GM21390 (cell line): Measurements from ENCODE around the gene ATAT1.

Experiments used
- ATAC-seq: cut with Tn5 transposase; IDR thresholded peaks from one replicate; pipeline ENCODE4 v1.9.1; 2021; ENCODE audit not compliant: unreplicated experiment

The ATAT1 gene

DNA sequence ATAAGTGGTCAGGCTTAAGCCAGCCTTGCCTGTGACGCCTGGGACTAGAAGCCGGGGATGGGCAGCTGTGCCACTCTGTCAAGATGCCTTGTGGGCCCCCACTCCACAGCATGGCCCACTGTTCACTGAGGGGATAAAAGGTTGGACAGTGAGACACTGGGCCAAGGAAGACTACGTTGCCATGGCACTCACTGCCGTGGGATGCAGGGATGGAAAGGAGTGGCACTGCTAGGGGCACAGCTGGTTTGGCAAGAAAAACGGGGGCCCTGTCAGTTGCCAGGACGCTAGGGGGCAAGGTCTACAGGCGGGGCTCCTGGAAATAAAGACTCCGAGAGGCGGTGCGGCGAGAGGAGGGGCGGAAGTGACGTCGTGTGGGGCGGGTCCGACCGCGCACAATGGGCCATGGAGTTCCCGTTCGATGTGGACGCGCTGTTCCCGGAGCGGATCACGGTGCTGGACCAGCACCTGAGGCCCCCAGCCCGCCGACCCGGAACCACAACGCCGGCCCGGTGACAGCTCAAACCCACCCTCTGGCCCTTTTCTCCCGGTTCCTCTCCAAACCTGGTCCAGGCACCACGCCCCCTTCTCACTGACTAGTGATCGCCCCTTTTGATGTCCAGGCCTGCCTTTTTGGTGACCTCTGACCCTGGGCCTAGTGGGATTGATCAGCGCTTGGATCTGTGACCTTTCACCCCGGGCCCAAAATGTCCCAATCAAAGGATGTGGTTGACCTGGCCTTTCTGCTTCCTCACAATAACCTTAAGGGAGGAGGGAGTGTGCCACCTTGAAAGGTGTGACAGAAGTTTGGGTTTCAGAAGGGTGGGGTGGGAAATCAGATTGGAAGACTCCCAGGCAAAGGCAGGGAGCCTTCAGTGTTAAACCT, at the start of gene ATAT1:
TSS of gene ATAT1 (plus strand) at position 391 of the 883 bp plus-strand sequence.
- peak; percentile 86 for ATAC-seq

DNA sequence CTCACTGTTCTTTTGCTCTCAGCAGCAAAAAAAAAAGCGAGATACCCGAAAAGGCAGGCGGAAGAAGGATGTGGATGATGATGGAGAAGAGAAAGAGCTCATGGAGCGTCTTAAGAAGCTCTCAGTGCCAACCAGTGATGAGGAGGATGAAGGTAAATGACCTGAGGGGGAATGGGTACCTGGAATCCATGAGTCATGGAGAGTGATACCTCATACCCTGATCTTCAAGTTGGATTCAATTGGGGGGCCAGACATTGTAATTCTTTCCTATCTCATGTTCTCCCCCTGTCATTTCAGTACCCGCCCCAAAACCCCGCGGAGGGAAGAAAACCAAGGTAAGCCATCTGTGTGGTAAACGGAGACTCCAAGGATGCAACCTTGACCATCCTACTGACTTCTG, 48.6 kb upstream of the ATAT1 start:
- no peak for ATAC-seq

DNA sequence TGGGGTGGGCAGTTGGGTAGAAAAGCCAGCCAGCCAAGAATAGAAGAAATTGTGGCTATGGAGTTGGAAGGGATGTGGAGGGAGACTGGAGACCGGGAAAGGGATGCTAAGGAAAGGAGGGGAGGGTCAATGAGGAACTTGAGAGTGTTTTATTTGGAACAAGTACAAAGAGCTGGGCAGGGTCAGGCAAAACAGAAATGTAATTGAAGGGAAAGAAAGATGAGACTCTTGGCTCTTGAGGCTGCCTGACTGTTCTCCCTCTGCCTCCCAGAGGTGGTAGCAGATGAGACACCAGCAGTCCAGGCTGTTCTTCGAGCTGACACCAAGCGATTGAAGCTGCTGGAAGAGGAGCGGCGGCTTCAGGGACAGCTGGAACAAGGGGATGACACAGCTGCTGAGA, 42.8 kb upstream of the ATAT1 start:
- no peak for ATAC-seq

DNA sequence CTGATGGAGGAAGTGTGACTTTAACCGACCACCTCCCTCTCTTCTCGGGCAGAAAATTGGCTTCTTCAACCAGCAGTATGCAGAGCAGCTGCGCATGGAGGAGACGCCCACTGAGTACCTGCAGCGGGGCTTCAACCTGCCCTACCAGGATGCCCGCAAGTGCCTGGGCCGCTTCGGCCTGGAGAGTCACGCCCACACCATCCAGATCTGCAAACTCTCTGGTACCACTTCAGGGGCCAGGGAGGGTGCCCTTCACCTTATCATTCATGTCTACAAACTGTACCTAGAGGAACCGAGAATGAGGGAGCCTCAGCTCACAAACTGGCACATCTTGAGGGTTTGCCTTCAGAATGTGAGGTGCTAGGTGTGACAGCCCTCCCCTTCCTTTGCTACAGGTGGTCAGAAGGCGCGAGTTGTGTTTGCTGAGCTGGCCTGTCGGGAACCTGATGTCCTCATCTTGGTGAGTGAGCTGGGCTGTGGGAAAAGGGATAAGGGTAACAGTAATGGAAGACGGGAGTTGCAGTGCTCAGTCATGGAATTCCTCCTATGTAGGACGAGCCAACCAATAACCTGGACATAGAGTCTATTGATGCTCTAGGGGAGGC, 36.8 kb upstream of the ATAT1 start:
- ATAC-seq = no peak

DNA sequence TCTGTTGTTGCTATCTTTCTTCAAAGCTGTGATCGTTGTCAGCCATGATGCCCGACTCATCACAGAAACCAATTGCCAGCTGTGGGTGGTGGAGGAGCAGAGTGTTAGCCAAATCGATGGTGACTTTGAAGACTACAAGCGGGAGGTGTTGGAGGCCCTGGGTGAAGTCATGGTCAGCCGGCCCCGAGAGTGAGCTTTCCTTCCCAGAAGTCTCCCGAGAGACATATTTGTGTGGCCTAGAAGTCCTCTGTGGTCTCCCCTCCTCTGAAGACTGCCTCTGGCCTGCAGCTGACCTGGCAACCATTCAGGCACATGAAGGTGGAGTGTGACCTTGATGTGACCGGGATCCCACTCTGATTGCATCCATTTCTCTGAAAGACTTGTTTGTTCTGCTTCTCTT, 36.2 kb upstream of the ATAT1 start:
- ATAC-seq = no peak

DNA sequence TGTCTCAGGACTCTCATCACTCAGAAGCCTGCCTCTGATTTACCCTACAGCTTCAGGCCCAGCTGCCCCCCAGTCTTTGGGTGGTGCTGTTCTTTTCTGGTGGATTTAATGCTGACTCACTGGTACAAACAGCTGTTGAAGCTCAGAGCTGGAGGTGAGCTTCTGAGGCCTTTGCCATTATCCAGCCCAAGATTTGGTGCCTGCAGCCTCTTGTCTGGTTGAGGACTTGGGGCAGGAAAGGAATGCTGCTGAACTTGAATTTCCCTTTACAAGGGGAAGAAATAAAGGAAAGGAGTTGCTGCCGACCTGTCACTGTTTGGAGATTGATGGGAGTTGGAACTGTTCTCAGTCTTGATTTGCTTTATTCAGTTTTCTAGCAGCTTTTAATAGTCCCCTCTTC, 35.7 kb upstream of the ATAT1 start:
- ATAC-seq = no peak

DNA sequence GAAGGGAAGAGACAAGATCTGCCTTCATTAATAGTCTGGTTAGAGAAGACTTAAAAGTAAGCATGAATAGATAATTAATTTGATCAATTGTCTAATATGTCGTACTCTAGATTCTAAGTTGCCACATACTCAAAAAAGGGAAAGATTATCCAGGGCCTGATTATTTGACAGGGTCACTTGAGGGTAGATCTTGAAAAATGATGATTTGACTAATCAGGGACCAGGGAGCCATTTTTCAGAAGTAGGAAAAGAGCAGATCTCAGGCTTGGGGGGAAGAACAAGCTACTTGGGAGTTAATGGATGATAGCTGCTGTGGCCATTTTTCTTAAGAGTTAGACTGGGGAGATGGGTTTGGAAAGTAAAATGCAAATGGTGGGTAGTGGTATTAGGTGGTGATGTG, 34.4 kb upstream of the ATAT1 start:
- ATAC-seq = no peak

DNA sequence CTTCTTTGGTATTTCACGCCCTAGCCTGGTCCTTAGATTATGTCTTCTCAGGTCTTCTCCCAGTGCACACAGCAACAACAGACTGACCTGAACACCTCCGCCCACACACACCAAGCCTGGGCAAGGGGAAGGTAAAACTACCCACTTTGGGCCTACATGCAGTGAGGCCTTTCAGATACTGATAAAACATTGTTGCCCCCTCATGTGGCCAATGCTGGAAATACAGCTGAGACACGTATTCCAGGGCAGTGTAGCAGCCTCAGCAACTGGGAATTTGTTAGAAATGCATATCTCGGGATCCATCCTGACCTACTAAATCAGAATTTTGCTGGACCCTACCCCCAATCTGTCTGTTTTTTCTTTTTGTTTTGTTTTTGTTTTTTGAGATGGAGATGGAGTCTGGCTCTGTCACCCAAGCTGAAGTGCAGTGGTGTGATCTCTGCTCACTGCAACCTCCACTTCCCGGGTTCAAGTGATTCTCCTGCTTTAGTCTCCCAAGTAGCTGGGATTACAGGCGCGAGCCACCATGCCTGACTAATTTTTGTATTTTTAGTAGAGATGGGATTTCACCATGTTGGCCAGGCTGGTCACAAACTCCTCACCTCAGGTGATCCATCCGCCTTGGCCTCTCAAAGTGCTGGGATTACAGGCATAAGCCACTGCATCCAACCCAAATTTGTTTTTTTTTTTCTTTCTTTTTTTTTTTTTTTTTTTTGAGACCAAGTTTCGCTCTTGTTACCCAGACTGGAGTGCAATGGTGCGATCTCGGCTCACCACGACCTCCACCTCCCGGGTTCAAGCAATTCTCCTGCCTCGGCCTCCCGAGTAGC, 29.1 kb upstream of the ATAT1 start:
- peak; percentile 65 for ATAC-seq

DNA sequence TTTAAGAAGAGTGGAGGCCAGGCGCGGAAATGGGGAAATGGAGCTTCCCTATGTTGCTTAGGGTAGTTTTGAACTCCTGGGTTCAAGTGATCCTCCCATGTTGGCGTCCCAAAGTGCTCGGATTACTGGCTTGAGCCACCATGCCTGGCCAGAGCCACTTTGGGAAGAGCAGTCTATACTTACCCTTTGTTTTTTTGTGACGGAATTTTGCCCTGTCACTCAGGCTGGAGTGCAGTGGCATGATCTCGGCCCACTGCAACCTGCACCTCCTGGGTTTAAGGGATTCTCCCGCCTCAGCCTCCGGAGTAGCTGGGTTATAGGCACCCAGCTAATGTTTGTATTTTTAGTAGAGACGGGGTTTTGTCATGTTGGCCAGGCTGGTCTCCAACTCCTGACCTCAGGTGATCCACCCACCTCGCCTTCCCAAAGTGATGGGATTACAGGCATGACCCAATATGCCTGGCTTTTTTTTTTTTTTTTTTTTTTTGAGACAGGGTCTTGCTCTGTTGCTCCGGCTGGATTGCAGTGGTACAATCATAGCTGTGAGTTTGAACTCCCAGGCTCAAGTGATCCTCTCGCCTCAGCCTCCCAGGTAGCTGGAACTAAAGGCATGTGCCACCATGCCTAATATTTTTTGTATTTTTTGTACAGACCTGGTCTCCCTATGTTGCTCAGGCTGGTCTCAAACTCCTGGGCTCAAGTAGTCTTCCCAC, 27.6 kb upstream of the ATAT1 start:
- ATAC-seq = no peak

DNA sequence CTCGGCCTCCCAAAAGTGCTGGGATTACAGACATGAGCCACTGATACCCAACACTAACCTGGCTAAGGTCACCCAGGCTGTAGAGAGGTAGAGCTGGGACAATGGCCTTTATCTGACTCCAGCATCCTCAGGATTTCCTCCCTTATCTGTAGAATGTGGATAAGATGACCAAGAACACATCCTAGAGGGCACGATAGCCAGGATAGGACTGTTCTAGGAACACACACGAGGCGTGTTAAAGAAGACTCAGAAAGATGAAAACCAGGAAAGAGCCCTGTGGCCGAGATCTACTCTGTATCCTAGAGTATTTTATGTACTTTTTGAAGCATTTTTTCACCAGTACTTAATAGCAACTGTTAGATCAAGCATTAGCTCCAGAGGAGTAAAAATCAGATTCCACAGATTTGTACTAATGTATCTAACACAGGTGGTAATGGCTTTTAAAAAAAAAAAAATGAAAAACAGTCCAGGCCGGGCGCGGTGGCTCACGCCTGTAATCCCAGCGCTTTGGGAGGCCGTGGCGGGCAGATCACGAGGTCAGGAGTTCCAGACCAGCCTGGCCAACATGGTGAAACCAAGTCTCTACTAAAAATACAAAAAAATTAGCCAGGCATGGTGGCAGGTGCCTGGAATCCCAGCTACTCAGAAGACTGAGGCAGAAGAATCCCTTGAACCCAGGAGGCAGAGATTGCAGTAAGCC, 26.9 kb upstream of the ATAT1 start:
- ATAC-seq = no peak

DNA sequence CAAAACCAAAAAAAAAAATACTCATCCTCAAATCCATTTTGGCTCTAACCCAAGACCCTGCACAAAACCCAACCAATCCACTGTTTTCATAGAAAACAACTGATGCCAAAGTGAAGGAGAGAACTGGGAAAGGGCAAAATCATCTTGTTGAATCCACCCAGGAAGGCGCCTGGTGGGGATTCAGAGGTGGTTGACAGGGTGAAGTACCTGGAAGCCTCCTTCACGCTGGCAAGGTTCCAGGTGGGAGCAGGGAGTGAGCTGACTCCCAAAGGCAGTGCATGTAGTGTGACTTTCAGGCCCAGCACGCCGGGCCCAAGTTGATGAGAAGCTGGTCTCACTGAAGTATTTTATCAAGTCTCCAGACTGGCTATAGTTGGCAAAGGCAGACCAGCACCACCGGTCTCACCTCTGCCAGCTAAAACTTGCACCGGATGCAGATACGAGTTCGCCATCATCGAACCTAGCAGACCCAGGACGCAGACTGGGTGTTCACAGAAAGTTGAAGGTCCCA, 26.2 kb upstream of the ATAT1 start:
- ATAC-seq = no peak

DNA sequence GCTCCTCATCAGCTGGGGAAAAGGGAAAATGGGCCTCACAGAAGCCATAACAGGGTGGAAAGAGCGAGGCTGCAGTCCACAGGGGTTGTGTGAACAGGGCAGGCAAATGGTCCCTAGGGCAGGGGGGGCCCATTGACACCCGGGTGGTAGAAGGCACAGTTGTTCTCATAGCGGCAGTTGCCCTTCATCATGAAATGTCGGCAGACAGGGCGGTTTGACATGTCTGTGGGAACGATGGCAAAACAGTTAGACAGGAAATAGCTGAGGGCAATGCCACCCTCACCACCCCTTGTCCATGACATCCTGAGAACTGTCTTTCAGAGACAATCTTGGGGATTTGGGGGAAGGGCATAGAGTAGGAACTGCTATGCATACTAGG, 25.2 kb upstream of the ATAT1 start:
- no peak for ATAC-seq

DNA sequence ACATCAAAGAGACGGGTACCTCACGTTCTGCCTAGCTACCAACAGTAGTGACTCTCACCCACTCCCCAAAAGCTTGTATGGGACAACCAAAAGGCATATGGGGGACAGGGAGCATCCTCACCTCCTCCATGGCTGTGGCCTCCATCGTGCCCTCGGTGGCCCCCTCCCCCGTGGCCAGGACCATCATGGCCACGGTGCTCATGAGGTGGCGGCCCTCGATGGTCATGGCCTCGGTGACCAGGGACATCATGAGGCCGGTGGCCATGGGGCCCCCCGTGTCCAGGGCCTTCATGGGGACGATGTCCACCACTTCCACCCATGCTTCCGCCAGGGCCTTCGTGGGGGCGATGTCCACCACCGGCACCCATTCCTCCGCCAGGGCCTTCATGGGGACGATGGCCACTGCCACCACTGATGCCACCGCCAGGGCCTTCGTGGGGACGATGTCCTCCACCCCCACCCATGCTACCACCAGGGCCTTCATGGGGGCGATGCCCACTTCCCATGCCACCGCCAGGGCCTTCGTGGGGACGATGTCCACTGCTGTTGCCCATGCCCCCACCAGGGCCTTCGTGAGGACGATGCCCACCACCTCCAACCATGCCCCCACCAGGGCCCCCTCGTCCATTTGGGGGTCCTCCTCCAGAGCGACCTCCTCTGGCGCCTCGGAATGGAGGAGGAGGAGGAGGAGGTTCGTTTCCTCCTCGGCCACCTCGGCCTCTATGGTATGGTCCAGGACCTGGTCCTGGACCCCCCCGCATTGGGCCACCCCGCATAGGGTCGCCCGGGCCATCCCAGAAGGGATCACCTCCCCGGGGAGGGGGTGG, 24.6 kb upstream of the ATAT1 start:
- no peak for ATAC-seq

DNA sequence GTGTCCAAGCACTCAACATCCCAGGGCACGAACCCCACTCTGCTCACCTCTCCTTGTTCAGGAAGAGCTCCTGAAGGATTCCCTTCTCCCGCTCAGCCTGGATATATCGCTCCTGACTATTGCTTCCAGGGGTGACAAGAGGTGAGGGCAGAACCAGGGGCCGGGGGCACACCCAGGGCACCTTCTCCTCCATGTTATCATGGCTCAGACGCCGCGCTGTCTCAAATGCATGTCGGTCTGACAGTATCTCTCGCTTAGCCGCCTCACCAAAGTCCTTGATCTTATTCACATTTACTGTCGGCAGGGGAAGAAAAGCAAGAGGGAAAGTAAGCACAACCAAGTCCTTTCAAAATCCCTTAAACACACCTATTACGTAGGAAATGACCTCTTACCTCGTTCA, 22.7 kb upstream of the ATAT1 start:
- ATAC-seq = no peak

DNA sequence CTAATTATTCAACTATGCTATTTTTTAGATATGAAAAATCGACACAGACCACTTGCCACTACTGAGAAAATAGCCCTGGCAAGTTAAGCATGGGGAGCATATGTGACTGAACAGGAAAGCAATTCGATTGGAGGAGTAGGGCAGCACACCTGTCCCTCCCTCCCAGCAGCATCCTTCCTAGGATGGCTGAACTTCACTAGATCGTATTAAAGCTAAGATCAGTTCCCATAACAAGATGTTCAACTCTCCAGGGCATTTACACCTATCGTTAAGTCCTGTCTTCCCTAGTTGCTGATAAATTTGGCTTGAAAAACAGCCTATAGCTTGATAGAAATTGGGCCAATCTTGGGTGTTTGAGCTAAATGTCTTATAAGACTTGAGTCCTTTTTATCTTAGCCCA, 16.6 kb upstream of the ATAT1 start:
- no peak for ATAC-seq

DNA sequence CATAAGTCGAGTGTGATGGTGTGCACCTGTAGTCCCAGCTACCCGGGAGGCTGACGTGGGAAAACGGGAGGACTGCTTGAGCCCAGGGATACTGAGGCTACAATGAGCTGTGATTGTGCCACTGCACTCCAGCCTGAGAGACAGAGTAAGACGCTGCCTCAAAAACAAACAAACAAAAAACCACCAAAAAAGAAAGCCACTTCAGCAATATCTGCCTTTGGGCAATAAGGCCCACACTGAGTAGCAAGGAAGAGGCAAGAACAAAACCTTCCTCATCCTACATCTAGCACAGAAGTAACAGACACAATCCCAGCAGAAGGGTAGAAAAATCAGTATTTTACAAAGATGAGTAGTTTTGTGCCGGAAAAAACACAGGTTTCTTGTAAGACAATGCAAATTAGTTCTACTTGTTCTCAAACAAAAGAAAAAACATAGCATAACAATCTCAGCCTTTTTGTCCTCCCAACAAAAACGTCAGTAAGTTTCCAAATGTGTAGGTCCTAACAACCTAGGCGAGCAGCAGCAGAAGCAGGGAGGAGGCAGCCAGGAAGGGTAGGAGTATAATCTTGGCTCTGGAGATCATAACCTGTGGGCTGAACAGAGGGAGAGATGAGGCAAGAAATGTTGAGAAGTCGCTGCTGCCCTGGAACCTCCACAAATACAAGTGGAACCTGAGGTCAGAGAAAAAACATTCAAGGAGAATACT, 15.4 kb upstream of the ATAT1 start:
- no peak for ATAC-seq

DNA sequence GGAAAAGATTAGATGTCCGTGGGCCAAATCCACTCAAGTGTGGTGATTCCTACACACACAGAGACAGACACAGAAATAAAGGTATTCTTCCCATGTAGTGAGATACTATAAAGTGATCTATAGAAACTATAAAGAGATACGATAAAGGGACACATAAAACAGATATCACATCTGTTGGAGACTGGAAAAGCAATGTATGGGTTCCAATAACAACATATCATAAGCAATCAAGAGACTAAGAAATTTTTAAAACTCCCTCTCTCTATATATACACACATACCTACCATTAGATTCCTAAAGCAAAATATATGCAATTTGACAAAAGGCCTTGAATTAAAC, 14.8 kb upstream of the ATAT1 start:
- ATAC-seq = no peak

DNA sequence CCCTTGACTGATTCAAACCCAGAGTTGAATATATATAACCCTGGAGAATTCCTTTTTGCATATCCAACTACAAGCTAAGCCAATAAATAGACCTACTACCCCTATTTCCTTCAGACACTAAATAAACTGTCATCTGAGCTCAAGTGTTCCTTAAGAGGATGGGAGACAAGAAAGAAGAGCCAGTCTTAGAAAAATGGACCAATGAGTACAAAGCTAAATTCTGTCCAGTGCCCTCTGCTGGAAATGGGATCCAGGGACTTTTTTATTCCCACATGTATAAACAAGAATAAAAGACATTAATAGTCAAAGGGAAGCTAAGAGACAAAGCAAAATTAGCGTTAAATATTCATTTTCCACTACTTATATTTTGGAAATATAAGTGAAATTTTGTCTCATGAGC, 14.5 kb upstream of the ATAT1 start:
- ATAC-seq = no peak

DNA sequence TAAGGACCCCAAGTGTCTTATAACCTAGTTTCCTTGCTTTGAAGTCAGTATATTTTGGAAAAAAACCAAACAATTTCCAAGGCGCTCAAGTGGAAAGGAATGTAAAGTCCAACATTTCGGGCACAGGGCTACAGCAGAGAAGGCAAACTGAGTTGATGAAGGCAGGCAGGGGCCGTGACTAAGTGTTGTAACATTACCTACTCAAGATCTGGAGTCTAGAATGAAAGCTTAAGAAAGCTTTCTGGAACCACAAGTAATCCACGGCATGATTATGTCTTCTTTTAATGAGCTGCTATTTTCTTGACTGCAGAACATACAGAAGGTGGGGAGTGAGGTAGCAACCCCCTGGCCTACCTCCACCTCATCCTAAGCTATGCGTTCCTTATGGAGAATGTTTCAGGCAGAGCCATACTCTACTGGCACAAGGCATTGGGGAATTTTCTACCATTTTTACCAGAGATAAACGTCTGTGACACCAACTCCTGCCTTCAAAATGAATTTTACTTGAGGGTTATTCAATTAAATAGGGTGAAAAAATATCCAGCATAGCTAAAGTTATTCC, 13.9 kb upstream of the ATAT1 start:
- no peak for ATAC-seq
